Neural progenitor cell (in vitro differentiated cells): Measurements from ENCODE around the gene AASDH.

Experiments
- EZH2 ChIP-seq: fragments of 200-600 bp; sonication (generic); IDR thresholded peaks from 2 replicates; pipeline ENCODE4 v1.6.1; 2017; ENCODE audit warnings: antibody characterized with exemption, mild to moderate bottlenecking, moderate library complexity
- EZH2phosphoT487 ChIP-seq: fragments of 200-600 bp; sonication (generic); IDR thresholded peaks from 2 replicates; pipeline ENCODE4 v1.6.1; 2017; ENCODE audit warnings: antibody characterized with exemption
- TF ChIP-seq, protein P1 (sequence below): fragments of 200-600 bp; sonication (generic); IDR thresholded peaks from 2 replicates; pipeline ENCODE4 v1.5.1; 2017; ENCODE audit warnings: antibody characterized with exemption, mild to moderate bottlenecking

DNA sequence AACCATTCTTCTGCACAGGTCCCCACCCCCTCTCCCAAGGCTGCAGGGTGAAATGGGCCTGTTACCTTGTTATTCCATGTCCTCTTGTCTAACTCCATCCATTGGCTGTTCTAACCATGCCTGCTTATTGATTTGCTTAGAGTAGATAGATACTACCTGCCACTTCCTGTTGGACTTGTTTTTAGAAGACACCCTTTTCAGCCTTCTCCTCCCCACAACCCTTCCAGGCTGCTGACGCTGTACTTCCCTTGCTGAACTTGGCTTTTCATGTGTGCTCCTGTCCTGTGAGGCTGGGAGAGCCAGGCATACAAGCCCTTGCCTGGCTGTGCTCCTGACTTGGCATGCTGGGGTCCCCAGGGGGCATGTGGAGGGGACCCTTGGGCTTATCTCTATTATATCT is 81.9 kb downstream of the AASDH start:
- TF ChIP-seq, protein P1, sequence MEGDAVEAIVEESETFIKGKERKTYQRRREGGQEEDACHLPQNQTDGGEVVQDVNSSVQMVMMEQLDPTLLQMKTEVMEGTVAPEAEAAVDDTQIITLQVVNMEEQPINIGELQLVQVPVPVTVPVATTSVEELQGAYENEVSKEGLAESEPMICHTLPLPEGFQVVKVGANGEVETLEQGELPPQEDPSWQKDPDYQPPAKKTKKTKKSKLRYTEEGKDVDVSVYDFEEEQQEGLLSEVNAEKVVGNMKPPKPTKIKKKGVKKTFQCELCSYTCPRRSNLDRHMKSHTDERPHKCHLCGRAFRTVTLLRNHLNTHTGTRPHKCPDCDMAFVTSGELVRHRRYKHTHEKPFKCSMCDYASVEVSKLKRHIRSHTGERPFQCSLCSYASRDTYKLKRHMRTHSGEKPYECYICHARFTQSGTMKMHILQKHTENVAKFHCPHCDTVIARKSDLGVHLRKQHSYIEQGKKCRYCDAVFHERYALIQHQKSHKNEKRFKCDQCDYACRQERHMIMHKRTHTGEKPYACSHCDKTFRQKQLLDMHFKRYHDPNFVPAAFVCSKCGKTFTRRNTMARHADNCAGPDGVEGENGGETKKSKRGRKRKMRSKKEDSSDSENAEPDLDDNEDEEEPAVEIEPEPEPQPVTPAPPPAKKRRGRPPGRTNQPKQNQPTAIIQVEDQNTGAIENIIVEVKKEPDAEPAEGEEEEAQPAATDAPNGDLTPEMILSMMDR, result no peak
- TF ChIP-seq EZH2phosphoT487 (no peak), EZH2 (no peak)
